GM18519 (cell line): Measurements from ENCODE around the gene KRT74.

ENCODE experiments used
- ATAC-seq: cut with Tn5 transposase; IDR thresholded peaks from one replicate; pipeline ENCODE4 v1.9.1; 2021; ENCODE audit warnings: mild to moderate bottlenecking, moderate library complexity; ENCODE audit not compliant: unreplicated experiment, low FRiP score

Gene KRT74

GRCh38 chr12:52577316-52577715 lies 3.7 kb upstream of the KRT74 start:
- no peak for ATAC-seq

- no peak for ATAC-seq
These were observed 2.3 kb upstream of the KRT74 start for GRCh38 chr12:52575948-52576347.

- no peak for ATAC-seq
These were observed 1.6 kb upstream of the KRT74 start for GRCh38 chr12:52575256-52575655.

- no peak for ATAC-seq
These were observed 337 bp downstream of the KRT74 start for GRCh38 chr12:52573306-52573705.

- no peak for ATAC-seq
These were observed 3.1 kb downstream of the KRT74 start for GRCh38 chr12:52570511-52570910.

GRCh38 chr12:52568111-52568510 lies 5.5 kb downstream of the KRT74 start:
- no peak for ATAC-seq

- no peak for ATAC-seq
These were observed 6.8 kb downstream of the KRT74 start for GRCh38 chr12:52566847-52567291.

- ATAC-seq: no peak
These were observed 9.1 kb downstream of the KRT74 start for GRCh38 chr12:52564582-52564981.

GRCh38 chr12:52561880-52562449 lies 11.7 kb downstream of the KRT74 start:
- no peak for ATAC-seq

GRCh38 chr12:52559979-52560378 lies 13.7 kb downstream of the KRT74 start:
- no peak for ATAC-seq

GRCh38 chr12:52558781-52559445 lies 14.7 kb downstream of the KRT74 start:
- no peak for ATAC-seq

GRCh38 chr12:52557476-52557875 lies 16.2 kb downstream of the KRT74 start:
- ATAC-seq: no peak

GRCh38 chr12:52555577-52555976 lies 18.1 kb downstream of the KRT74 start:
- no peak for ATAC-seq

- no peak for ATAC-seq
These were observed 20.9 kb downstream of the KRT74 start, which contains the start of gene KRT71 for GRCh38 chr12:52552681-52553195. KRT71 (minus strand) TSS chr12:52553145; CDS start chr12:52553077, 68 bp downstream.

- ATAC-seq: no peak
These were observed 21.6 kb downstream of the KRT74 start for GRCh38 chr12:52552055-52552454.

GRCh38 chr12:52551216-52551865 lies 22.3 kb downstream of the KRT74 start:
- no peak for ATAC-seq

- ATAC-seq: no peak
These were observed 27.5 kb downstream of the KRT74 start for GRCh38 chr12:52546126-52546525.

- no peak for ATAC-seq
These were observed 29.4 kb downstream of the KRT74 start for GRCh38 chr12:52543985-52544883.

GRCh38 chr12:52542785-52543318 lies 30.8 kb downstream of the KRT74 start:
- no peak for ATAC-seq

GRCh38 chr12:52542157-52542556 lies 31.5 kb downstream of the KRT74 start:
- no peak for ATAC-seq
